Cardiac septum (tissue), 1 donor: ENCODE measurements around the gene NPIPA1. TPM values are rescaled to one million over a fixed set of nuclear protein-coding genes. Genes with fewer than 3 reads are reported as not detected.
A peak's percentile ranks its signal among the peaks of the same experiment; 100 is the strongest.
"Not testable (repeated sequence)": the region's sequence is repeated elsewhere in the genome, so short reads cannot be mapped to it uniquely, and the experiment has no call there.

Experiments
- DNase-seq: peaks from one replicate; pipeline ENCODE4 v3.0.0-alpha.2; 2020; ENCODE audit warnings: low spot score
- intact Hi-C: fragments of 100-400 bp; cut with DNase I; formaldehyde crosslinking; loops from one replicate; pipeline ENCODE4 v1.14.0; 2022
- total RNA-seq: library from RNA; stranded (reverse); fragmentation: NEBNext Ultra II Directional; extraction: Animal tissue kit (Norgen Biotek cat#: 25700); gene quantifications from one replicate; pipeline ENCODE4 v1.2.1, GENCODE V29; 2021
- donor health status: DM: no; HTN: no; CAD: no.

Gene NPIPA1
- total RNA-seq, 1 donor from 2014 or later = 67.7 TPM

DNA sequence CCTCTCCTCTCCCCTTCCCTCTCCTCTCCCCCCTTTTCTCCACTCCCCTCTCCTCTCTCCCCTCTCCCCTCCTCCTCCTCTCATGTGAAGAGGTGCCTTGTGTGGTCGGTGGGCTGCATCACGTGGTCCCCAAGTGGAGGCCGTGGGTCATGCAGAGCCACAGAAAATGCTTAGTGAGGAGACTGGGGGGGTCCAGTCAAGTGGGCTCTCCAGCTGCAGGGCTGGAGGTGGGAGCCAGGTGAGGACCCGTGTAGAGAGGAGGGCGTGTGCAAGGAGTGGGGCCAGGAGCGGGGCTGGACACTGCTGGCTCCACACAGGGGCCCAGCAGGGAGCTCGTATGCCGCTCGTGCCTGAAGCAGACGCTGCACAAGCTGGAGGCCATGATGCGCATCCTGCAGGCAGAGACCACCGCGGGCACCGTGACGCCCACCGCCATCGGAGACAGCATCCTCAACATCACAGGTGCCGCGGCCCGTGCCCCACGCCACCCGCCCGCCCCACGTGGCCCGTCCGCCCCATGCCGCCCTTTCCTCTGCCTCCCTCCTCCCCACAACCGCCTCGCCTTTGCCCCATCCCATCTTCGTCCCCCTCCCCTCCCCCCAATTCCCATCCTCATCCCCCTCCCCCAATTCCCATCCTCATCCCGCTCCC lies 9.1 kb upstream of the NPIPA1 start:
- DNase-seq = peak; percentile 76

DNA sequence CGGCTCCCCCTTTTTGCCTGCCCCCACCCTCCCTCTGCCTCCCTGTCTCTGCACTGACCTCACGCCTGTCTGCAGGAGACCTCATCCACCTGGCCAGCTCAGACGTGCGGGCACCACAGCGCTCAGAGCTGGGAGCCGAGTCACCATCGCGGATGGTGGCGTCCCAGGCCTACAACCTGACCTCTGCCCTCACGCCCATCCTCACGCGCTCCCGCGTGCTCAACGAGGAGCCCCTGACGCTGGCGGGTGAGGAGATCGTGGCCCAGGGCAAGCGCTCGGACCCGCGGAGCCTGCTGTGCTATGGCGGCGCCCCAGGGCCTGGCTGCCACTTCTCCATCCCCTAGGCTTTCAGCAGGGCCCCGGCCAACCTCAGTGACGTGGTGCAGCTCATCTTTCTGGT lies 8.1 kb upstream of the NPIPA1 start:
- intact Hi-C loops, DNase-seq: not testable (repeated sequence)

More for the DNA sequence above, 9.1 kb upstream of the NPIPA1 start:
- intact Hi-C loops = not testable (repeated sequence)

GRCh38 chr16:14930246-14930645 lies 7.0 kb upstream of the NPIPA1 start:
- intact Hi-C loops, DNase-seq: not testable (repeated sequence)

- DNase-seq, intact Hi-C loops: not testable (repeated sequence)
These were observed 6.3 kb upstream of the NPIPA1 start for GRCh38 chr16:14930971-14931370.

- intact Hi-C loops = not testable (repeated sequence)
- peak; percentile 66 for DNase-seq
These were observed 4.5 kb upstream of the NPIPA1 start for GRCh38 chr16:14932581-14933375.

DNA sequence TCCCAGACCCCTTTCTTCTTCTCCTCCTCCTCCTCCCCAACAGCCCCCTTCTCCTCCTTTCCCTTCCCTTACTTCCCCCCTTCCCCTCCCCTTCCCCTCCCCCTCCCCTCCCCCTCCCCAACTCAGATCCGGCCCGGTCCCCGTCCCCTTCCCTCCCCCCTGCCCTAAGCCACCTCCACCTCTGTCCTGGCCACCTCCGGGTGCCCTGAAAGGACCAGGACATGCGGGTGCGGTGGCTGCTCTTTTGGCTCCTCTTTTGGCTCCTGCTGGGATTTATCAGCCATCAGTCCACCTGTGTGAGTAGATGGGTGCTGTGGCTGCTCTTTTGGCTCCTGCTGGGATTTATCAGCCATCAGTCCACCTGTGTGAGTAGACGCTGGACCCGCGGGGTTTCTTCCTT lies 751 bp downstream of the NPIPA1 start:
- peak; percentile 22 for DNase-seq
- intact Hi-C loops = not testable (repeated sequence)

DNA sequence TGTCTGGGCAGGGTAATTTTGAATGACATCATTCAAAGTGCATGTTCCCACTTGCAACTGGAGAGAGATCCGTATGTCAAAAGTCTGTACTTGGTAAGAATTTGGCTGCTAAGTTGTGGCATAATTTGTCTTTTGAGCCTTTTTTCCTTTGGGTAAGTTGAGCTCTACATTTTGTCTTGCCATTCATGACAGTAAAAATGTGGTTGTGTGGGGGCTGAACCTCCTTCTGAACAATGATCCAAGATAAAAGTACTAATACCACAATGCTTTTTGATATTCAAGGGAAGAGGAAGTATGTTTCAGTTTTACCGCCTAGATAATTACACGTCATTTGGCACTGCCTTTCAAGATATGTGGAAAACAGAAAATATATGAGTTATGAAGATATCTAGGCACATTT lies 5.4 kb downstream of the NPIPA1 start:
- intact Hi-C loops, DNase-seq: not testable (repeated sequence)

GRCh38 chr16:14955546-14956231 lies 18.4 kb downstream of the NPIPA1 start:
- intact Hi-C loops = no loop called here
- DNase-seq = peak; percentile 81

GRCh38 chr16:14957576-14958322 lies 20.5 kb downstream of the NPIPA1 start:
- intact Hi-C loops = no loop called here
- no peak for DNase-seq

- intact Hi-C loops = no loop called here
- DNase-seq = no peak
These were observed 21.0 kb downstream of the NPIPA1 start for GRCh38 chr16:14958323-14958600.

DNA sequence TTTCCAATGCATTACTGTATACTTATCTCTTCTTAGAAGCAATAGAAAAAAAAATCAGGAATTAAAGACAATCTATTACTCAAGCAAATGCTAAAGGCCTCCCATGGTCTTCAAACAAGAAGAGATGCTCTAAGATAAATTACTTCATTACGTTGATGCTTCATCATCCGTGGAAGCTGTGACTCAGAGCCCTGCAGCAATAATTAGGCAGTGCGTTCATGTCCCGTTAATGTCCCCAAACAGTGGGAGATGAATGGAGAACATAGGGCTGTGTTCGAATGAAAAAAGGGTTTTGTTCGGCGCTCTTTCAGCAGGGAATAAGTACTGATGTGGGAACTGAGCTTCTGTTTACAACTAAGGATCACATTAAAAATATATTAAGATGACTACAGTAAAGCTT lies 21.7 kb downstream of the NPIPA1 start:
- no peak for DNase-seq
- intact Hi-C loops = no loop called here

GRCh38 chr16:14961405-14962186 lies 24.4 kb downstream of the NPIPA1 start:
- DNase-seq = no peak
- intact Hi-C loops = no loop called here

DNA sequence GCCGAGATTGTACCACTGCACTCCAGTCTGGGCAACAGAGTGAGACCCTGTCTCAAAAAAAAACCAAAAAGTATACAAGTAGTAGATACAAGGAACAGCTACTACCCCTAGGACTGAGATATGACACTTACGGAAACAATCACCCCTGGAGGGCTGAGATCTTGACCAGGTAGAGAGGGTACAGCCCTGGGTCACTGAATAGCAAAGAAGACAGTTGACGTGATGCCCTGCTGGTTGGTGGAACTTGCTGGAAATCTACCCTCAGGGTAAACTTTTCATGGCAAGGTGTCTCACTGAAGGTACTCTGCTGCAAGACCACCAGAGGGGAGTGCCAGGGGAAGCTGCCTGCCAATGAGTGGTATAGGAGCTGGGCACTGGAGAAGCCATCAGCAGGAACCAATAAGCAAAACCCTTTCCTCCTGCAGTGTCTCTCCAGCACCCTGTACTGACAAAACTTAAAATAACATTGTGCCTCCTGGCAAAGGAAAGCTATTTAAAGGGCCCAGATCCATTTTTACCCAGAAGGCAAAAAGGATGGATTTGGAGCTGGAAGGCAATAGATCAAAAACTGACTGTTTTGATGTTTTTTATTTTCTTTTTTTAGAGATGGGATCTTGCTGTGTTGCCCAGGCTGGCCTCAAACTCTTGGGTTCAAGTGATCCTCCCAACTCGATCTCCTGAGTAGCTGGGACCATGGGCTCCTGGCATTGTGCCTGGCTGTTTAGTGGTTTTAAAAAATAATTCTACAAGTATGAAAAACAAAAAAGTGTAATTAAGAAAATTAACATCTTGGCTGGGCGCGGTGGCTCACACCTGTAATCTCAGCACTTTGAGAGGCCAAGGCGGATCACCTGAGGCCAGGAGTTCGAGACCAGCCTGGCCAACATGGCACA lies 26.3 kb downstream of the NPIPA1 start:
- intact Hi-C loops = no loop called here
- no peak for DNase-seq

DNA sequence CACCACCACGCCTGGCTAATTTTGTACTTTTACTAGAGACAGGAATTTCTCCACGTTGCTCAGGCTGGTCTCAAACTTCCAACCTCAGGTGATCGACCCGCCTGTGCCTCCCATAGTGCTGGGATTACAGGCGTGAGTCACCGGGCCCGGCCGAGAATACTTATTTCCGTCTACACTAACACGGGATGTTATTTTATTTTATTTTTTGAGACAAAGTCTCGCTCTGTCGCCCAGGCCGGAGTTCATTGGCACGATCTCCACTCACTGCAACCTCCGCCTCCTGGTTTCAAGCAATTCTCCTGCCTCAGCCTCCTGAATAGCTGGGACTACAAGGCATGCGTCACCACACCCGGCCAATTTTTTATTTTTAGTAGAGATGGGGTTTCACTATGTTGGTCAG lies 28.1 kb downstream of the NPIPA1 start:
- DNase-seq = no peak
- intact Hi-C loops = no loop called here

- intact Hi-C loops, DNase-seq: not testable (repeated sequence)
These were observed 32.6 kb downstream of the NPIPA1 start for GRCh38 chr16:14969795-14970194.

GRCh38 chr16:14971621-14972228 lies 34.5 kb downstream of the NPIPA1 start:
- intact Hi-C loops, DNase-seq: not testable (repeated sequence)

DNA sequence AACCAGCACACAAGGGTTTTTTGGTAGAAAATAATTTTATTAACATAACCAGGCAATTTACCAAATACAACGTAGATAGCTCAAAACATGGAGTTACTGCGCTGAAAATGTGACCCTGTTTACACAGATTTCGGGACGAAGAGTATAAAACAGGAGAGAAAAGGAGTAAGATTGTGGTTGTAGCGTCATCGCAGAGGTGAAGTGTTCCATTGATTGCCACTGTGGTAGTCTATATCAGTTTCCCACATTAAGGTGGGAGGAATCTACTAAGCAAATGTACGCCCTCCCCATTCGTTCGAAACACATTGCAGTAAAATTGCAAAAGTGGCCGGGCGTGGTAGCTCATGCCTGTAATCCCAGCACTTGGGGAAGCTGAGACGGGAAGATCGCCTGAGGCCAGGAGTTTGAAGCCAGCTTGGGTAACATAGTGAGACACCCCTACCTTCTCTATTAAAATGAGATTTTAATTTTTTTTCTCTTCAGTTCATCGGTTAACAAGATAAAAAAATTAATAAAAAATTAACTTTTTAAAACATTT lies 36.6 kb downstream of the NPIPA1 start:
- DNase-seq, intact Hi-C loops: not testable (repeated sequence)

DNA sequence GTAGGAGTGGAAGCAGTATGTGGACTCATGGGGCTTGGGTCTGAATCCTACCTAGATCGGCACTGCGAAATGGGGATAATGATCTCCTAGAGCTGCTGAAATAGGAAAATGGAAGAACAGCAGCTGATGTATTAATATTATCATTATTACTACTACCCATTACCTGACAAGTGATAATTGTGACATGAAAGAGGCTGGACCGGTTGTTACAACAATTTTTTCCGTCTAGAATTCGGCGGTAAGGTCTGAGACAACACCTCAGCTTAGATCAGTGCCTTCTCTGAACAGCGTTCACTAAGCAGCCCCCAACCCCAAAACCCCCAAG lies 37.0 kb downstream of the NPIPA1 start:
- intact Hi-C loops, DNase-seq: not testable (repeated sequence)
